Measurements from ENCODE around the gene UNK. TPM values are rescaled to one million over a fixed set of nuclear protein-coding genes. Genes with fewer than 3 reads are reported as not detected.

Gene UNK
- total RNA-seq, 1 experiment from 2014 or later = 35.4 TPM

DNA sequence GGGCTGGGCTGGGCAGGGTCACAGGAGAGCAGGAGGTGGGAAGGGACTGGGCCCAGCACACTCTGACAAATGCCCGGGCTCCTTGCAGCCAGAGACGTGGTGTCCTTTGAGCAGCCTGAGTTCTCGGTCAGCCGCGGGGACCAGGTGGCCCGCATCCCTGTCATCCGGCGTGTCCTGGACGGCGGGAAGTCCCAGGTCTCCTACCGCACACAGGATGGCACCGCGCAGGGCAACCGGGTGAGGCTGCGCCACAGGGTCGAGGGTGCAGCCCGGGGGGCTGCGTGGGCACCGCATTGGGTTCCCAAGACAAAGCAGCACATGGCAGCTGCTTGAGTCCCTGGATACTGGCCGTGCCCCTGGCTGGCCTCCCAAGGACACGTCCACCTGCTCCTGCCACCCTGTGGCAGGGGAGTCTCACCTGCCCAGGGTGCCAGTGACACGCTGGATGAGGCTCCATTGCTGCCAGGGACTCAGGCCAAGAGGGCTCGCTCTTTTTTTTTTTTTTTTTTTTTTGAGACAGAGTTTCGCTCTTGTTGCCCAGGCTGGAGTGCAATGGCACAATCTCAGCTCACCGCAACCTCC, 40.9 kb upstream of the UNK start:
- H3K4me1 Mint-ChIP-seq = no peaks in the 10 kb centered on the region
- TF ChIP-seq NFATC4 (CRISPR knock-in tag; IDR thresholded peaks at IDR 0.05) = no peak
- TF ChIP-seq, protein P1, sequence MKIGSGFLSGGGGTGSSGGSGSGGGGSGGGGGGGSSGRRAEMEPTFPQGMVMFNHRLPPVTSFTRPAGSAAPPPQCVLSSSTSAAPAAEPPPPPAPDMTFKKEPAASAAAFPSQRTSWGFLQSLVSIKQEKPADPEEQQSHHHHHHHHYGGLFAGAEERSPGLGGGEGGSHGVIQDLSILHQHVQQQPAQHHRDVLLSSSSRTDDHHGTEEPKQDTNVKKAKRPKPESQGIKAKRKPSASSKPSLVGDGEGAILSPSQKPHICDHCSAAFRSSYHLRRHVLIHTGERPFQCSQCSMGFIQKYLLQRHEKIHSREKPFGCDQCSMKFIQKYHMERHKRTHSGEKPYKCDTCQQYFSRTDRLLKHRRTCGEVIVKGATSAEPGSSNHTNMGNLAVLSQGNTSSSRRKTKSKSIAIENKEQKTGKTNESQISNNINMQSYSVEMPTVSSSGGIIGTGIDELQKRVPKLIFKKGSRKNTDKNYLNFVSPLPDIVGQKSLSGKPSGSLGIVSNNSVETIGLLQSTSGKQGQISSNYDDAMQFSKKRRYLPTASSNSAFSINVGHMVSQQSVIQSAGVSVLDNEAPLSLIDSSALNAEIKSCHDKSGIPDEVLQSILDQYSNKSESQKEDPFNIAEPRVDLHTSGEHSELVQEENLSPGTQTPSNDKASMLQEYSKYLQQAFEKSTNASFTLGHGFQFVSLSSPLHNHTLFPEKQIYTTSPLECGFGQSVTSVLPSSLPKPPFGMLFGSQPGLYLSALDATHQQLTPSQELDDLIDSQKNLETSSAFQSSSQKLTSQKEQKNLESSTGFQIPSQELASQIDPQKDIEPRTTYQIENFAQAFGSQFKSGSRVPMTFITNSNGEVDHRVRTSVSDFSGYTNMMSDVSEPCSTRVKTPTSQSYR (CRISPR knock-in tag; IDR thresholded peaks at IDR 0.05) = no peak
- TF ChIP-seq, protein P2, sequence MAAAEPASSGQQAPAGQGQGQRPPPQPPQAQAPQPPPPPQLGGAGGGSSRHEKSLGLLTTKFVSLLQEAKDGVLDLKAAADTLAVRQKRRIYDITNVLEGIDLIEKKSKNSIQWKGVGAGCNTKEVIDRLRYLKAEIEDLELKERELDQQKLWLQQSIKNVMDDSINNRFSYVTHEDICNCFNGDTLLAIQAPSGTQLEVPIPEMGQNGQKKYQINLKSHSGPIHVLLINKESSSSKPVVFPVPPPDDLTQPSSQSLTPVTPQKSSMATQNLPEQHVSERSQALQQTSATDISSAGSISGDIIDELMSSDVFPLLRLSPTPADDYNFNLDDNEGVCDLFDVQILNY (CRISPR knock-in tag; IDR thresholded peaks at IDR 0.05) = no peak
- TF ChIP-seq, protein P3, sequence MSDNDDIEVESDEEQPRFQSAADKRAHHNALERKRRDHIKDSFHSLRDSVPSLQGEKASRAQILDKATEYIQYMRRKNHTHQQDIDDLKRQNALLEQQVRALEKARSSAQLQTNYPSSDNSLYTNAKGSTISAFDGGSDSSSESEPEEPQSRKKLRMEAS (CRISPR knock-in tag; IDR thresholded peaks at IDR 0.05) = no peak
- ATAC-seq = no peak
- H3K27ac Mint-ChIP-seq = no peak overlapping the region
- ChIA-PET CTCF (interaction anchor here (0.7 to 1.8 kb wide), 2 partner anchors 18 to 142 kb away, joined by 3 to 8 read pairs; no protein-coding TSS in a partner anchor), POLR2A (no interaction called here)
- DNase-seq (ENCODE audit: low spot score) = no peak
- H3K27me3 Mint-ChIP-seq (ENCODE audit: low read depth) = no peaks in the 10 kb centered on the region
- H3K36me3 Mint-ChIP-seq = no peaks in the 10 kb centered on the region
- no peak overlapping the region for H3K4me3 Mint-ChIP-seq
- H3K9me3 Mint-ChIP-seq = no peaks in the 10 kb centered on the region

DNA sequence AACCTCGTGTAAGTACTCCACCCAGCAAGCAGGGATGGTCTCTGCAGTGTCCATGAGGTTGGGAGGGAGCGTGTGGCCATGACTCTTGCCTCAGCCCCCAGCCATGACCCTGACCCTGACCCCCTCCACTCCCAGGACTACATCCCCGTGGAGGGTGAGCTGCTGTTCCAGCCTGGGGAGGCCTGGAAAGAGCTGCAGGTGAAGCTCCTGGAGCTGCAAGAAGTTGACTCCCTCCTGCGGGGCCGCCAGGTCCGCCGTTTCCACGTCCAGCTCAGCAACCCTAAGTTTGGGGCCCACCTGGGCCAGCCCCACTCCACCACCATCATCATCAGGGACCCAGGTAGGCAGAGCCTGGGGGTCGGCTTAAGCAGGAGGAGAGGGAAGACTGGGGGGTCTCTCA, 35.9 kb upstream of the UNK start:
- H3K27me3 Mint-ChIP-seq (ENCODE audit: low read depth) = 0 out of 2 replicates have a peak, but pooled peaks cover 3% of the 10 kb centered on the region
- CTCF ChIA-PET = interaction anchor here (0.7 to 9.4 kb wide), 28 partner anchors 11 to 791 kb away, joined by 3 to 318 read pairs (median 12); partner anchors contain the start of genes GALK1, ITGB4, RECQL5 and SAP30BP
- no peaks in the 10 kb centered on the region for H3K4me1 Mint-ChIP-seq
- POLR2A ChIA-PET = interaction anchor here (0.6 kb wide), 1 partner anchor 84 kb away, joined by 8 read pairs; no protein-coding TSS in a partner anchor
- H3K27ac Mint-ChIP-seq = no peak overlapping the region
- no peaks in the 10 kb centered on the region for H3K36me3 Mint-ChIP-seq
- DNase-seq (ENCODE audit: low spot score) = no peak
- ATAC-seq = no peak
- H3K9me3 Mint-ChIP-seq = no peaks in the 10 kb centered on the region
- no peak overlapping the region for H3K4me3 Mint-ChIP-seq
- TF ChIP-seq, protein P4, sequence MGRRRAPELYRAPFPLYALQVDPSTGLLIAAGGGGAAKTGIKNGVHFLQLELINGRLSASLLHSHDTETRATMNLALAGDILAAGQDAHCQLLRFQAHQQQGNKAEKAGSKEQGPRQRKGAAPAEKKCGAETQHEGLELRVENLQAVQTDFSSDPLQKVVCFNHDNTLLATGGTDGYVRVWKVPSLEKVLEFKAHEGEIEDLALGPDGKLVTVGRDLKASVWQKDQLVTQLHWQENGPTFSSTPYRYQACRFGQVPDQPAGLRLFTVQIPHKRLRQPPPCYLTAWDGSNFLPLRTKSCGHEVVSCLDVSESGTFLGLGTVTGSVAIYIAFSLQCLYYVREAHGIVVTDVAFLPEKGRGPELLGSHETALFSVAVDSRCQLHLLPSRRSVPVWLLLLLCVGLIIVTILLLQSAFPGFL (CRISPR knock-in tag; IDR thresholded peaks at IDR 0.05; ENCODE audit: borderline replicate concordance) = no peak
- TF ChIP-seq RORB (CRISPR knock-in tag; IDR thresholded peaks at IDR 0.05) (no peak), NR1H2 (CRISPR knock-in tag; IDR thresholded peaks at IDR 0.05) (no peak), TCF7 (CRISPR knock-in tag; IDR thresholded peaks at IDR 0.05; ENCODE audit: low read depth) (no peak), PRRX2 (CRISPR knock-in tag; IDR thresholded peaks at IDR 0.05) (no peak), ETV6 (CRISPR knock-in tag; IDR thresholded peaks at IDR 0.05) (no peak), NR2C2 (CRISPR knock-in tag; IDR thresholded peaks at IDR 0.05) (no peak), JUN (CRISPR knock-in tag; IDR thresholded peaks at IDR 0.05) (no peak), JAZF1 (CRISPR knock-in tag; IDR thresholded peaks at IDR 0.05) (no peak), EMX1 (CRISPR knock-in tag; IDR thresholded peaks at IDR 0.05) (no peak), MYBL2 (CRISPR knock-in tag; IDR thresholded peaks at IDR 0.05) (no peak), SMAD3 (CRISPR knock-in tag; IDR thresholded peaks at IDR 0.05; ENCODE audit: borderline replicate concordance) (no peak), GRHL2 (CRISPR knock-in tag; IDR thresholded peaks at IDR 0.05; ENCODE audit: insufficient replicate concordance, severe bottlenecking) (no peak), TEAD4 (CRISPR knock-in tag; IDR thresholded peaks at IDR 0.05) (no peak)
- TF ChIP-seq, protein P5, sequence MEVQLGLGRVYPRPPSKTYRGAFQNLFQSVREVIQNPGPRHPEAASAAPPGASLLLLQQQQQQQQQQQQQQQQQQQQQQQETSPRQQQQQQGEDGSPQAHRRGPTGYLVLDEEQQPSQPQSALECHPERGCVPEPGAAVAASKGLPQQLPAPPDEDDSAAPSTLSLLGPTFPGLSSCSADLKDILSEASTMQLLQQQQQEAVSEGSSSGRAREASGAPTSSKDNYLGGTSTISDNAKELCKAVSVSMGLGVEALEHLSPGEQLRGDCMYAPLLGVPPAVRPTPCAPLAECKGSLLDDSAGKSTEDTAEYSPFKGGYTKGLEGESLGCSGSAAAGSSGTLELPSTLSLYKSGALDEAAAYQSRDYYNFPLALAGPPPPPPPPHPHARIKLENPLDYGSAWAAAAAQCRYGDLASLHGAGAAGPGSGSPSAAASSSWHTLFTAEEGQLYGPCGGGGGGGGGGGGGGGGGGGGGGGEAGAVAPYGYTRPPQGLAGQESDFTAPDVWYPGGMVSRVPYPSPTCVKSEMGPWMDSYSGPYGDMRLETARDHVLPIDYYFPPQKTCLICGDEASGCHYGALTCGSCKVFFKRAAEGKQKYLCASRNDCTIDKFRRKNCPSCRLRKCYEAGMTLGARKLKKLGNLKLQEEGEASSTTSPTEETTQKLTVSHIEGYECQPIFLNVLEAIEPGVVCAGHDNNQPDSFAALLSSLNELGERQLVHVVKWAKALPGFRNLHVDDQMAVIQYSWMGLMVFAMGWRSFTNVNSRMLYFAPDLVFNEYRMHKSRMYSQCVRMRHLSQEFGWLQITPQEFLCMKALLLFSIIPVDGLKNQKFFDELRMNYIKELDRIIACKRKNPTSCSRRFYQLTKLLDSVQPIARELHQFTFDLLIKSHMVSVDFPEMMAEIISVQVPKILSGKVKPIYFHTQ (CRISPR knock-in tag; IDR thresholded peaks at IDR 0.05) = no peak
- TF ChIP-seq, protein P1 (CRISPR knock-in tag; IDR thresholded peaks at IDR 0.05) = no peak
- TF ChIP-seq, protein P6, sequence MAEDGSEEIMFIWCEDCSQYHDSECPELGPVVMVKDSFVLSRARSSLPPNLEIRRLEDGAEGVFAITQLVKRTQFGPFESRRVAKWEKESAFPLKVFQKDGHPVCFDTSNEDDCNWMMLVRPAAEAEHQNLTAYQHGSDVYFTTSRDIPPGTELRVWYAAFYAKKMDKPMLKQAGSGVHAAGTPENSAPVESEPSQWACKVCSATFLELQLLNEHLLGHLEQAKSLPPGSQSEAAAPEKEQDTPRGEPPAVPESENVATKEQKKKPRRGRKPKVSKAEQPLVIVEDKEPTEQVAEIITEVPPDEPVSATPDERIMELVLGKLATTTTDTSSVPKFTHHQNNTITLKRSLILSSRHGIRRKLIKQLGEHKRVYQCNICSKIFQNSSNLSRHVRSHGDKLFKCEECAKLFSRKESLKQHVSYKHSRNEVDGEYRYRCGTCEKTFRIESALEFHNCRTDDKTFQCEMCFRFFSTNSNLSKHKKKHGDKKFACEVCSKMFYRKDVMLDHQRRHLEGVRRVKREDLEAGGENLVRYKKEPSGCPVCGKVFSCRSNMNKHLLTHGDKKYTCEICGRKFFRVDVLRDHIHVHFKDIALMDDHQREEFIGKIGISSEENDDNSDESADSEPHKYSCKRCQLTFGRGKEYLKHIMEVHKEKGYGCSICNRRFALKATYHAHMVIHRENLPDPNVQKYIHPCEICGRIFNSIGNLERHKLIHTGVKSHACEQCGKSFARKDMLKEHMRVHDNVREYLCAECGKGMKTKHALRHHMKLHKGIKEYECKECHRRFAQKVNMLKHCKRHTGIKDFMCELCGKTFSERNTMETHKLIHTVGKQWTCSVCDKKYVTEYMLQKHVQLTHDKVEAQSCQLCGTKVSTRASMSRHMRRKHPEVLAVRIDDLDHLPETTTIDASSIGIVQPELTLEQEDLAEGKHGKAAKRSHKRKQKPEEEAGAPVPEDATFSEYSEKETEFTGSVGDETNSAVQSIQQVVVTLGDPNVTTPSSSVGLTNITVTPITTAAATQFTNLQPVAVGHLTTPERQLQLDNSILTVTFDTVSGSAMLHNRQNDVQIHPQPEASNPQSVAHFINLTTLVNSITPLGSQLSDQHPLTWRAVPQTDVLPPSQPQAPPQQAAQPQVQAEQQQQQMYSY (CRISPR knock-in tag; IDR thresholded peaks at IDR 0.05) = no peak

Measured in WTC11 (cell line).